HFFc6 (cell line): ENCODE measurements around the gene CD1B. TPM values are rescaled to one million over a fixed set of nuclear protein-coding genes. Genes with fewer than 3 reads are reported as not detected.

ENCODE experiments used
- DNase-seq: peaks from one replicate; pipeline ENCODE4 v3.0.0-alpha.2; 2018
- H3K27ac Mint-ChIP-seq: 2 replicates; pipeline ENCODE4 v1.8.0; 2020; ENCODE audit warnings: mild to moderate bottlenecking, mixed read lengths
- H3K27me3 Mint-ChIP-seq: 2 replicates; pipeline ENCODE4 v1.8.0; 2021; ENCODE audit warnings: mild to moderate bottlenecking, moderate library complexity, mixed read lengths; ENCODE audit not compliant: insufficient read depth
- H3K36me3 Mint-ChIP-seq: 2 replicates; pipeline ENCODE4 v1.8.0; 2021; ENCODE audit warnings: low read depth, mixed read lengths
- H3K4me1 Mint-ChIP-seq: 2 replicates; pipeline ENCODE4 v1.8.0; 2020; ENCODE audit warnings: low read depth, mixed read lengths
- H3K4me3 Mint-ChIP-seq: 2 replicates; pipeline ENCODE4 v1.8.0; 2020; ENCODE audit warnings: mild to moderate bottlenecking, moderate library complexity, mixed read lengths
- H3K9me3 Mint-ChIP-seq: 2 replicates; pipeline ENCODE4 v1.8.0; 2020; ENCODE audit warnings: mild to moderate bottlenecking, mixed read lengths
- total RNA-seq, 6 experiments: library from RNA; stranded (reverse); fragmentation: NEBNext Ultra II Directional; extraction: Animal tissue kit (Norgen Biotek cat#: 25700); gene quantifications; 2 replicates in 1 of 6; 3 replicates in 5 of 6; pipeline ENCODE4 v1.2.3, GENCODE V29; 2021
- TF ChIP-seq, protein P1 (sequence below): fragments of 200-600 bp; sonication (generic); IDR thresholded peaks from 2 replicates; pipeline ENCODE4 v1.5.0; 2021; ENCODE audit warnings: antibody characterized with exemption, mild to moderate bottlenecking

Gene CD1B
- total RNA-seq, 6 experiments from 2014 or later = not detected

DNA sequence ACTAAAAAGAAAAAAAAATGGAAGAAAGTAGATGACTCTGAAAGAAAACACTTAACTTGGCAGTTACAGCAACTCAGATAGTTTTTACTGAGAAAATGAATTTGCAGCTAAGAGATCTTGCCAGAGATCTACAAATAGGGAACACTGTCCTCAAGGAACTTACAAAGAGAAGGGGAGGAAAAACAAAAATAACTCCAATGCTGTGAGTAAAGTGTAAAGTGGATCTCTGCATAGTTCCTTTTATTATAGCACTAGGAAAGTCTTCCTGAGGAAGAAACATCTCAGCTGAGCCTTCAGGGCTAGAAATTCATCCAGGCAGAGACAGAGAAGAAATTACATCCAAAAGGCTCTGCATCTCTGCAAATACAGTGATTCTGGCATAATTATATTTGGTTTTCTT lies 3.9 kb downstream of the CD1B start:
- DNase-seq = no peak
- peaks cover 14% of the 10 kb centered on the region for H3K9me3 Mint-ChIP-seq
- no peaks in the 10 kb centered on the region for H3K27me3 Mint-ChIP-seq
- TF ChIP-seq, protein P1, sequence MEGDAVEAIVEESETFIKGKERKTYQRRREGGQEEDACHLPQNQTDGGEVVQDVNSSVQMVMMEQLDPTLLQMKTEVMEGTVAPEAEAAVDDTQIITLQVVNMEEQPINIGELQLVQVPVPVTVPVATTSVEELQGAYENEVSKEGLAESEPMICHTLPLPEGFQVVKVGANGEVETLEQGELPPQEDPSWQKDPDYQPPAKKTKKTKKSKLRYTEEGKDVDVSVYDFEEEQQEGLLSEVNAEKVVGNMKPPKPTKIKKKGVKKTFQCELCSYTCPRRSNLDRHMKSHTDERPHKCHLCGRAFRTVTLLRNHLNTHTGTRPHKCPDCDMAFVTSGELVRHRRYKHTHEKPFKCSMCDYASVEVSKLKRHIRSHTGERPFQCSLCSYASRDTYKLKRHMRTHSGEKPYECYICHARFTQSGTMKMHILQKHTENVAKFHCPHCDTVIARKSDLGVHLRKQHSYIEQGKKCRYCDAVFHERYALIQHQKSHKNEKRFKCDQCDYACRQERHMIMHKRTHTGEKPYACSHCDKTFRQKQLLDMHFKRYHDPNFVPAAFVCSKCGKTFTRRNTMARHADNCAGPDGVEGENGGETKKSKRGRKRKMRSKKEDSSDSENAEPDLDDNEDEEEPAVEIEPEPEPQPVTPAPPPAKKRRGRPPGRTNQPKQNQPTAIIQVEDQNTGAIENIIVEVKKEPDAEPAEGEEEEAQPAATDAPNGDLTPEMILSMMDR = no peak
- H3K4me1 Mint-ChIP-seq = no peaks in the 10 kb centered on the region
- no peaks in the 10 kb centered on the region for H3K36me3 Mint-ChIP-seq
- H3K4me3 Mint-ChIP-seq = no peak overlapping the region
- H3K27ac Mint-ChIP-seq = no peak overlapping the region

DNA sequence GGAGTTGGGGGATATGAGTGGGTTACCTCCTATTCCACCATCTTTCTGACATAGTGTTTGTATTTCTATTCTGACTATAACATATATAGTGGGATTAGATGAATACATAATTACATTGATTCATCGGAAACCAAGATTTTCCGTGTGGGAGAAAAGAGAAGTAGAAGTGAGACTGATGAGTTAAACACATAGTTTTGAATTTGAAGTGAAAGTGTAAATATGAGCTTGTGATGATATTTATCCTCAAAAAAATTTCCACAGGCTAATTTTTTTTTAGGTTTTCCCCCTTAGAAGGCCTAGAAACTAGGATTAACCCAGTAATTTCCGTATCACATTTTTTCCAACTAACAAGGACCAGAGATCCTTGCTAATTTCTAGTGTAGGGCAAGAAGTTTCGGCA lies 6.9 kb downstream of the CD1B start:
- Mint-ChIP-seq H3K4me3 (no peak overlapping the region), H3K4me1 (no peaks in the 10 kb centered on the region), H3K9me3 (peaks cover 28% of the 10 kb centered on the region), H3K36me3 (no peaks in the 10 kb centered on the region), H3K27ac (no peak overlapping the region), H3K27me3 (peaks cover 1% of the 10 kb centered on the region; the same call in 1 of the 2 replicates)
- TF ChIP-seq, protein P1 = no peak
- no peak for DNase-seq

DNA sequence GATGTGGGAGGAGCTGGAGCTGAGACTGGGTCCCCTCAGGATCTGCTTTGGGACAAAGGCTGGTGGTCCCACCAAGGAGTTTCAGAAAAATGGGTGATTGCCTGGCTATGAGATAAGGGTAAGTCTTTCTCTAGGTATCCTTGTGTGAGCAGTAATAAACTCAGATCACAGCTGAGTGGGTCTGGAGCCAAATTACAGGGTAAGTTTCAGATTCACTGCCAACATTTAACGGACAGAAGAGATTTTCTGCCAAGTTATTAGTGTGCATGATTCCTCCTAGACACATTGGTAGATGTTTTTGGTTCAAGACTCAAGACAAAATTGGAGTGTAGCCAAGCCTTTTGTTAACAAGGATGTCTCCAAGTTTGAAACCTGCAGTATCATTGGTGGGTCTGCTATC lies 7.5 kb downstream of the CD1B start:
- Mint-ChIP-seq H3K27ac (no peak overlapping the region), H3K27me3 (peaks cover 1% of the 10 kb centered on the region; the same call in 1 of the 2 replicates), H3K4me1 (no peaks in the 10 kb centered on the region), H3K36me3 (no peaks in the 10 kb centered on the region), H3K4me3 (no peak overlapping the region), H3K9me3 (peaks cover 28% of the 10 kb centered on the region)
- TF ChIP-seq, protein P1 = no peak
- no peak for DNase-seq

DNA sequence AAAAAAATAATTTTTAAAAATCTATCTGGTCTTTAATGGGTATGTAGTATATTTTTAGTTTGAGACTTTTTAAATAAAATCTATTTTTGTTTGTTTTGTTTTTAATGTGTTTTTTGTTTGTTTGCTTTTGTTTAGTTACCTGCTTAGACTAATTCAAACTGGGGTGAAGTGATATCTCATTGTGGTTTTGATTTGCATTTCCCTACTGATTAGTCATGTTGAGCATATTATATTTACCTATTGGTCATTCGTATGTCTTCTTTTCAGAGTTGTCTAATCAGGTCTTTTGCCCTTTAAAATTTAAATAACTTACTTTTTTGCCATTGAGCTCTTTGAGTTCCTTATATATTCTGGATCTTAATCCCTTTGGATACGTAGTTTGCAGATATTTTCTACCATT lies 20.3 kb downstream of the CD1B start:
- H3K36me3 Mint-ChIP-seq = no peaks in the 10 kb centered on the region
- H3K27ac Mint-ChIP-seq = no peak overlapping the region
- TF ChIP-seq, protein P1 = no peak
- DNase-seq = no peak
- H3K4me3 Mint-ChIP-seq = no peak overlapping the region
- no peaks in the 10 kb centered on the region for H3K27me3 Mint-ChIP-seq
- peaks cover 39% of the 10 kb centered on the region for H3K9me3 Mint-ChIP-seq
- H3K4me1 Mint-ChIP-seq = no peaks in the 10 kb centered on the region

DNA sequence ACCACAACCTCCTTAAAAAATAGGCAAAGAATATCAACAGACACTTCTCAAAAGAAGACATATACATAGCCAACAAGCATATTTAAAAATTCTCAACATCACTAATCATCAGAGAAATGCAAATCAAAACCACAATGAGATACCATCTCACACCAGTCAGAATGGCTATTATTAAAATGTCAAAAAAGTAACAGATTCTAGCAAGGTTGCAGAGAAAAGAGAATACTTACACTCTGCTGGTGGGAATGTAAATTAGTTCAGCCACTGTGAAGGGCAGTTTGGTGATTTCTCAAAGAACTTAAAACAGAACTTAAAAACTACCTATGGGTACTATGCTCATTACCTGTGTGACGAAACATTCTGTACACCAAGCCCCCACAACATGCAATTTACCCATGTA lies 20.7 kb downstream of the CD1B start:
- no peak overlapping the region for H3K27ac Mint-ChIP-seq

More for the DNA sequence above, 20.7 kb downstream of the CD1B start:
- Mint-ChIP-seq H3K9me3 (peaks cover 39% of the 10 kb centered on the region), H3K4me1 (no peaks in the 10 kb centered on the region), H3K27me3 (no peaks in the 10 kb centered on the region), H3K4me3 (no peak overlapping the region), H3K36me3 (no peaks in the 10 kb centered on the region)
- TF ChIP-seq, protein P1 = no peak
- DNase-seq = no peak
